AG09309 (cell line): Measurements from ENCODE around the gene C7orf25.

Experiments used
- DNase-seq: peaks from one replicate; pipeline ENCODE4 v3.0.0-alpha.2; 2010; ENCODE audit warnings: low read depth
- H3K4me3 ChIP-seq: 2 replicates; pipeline ENCODE4 v1.5.1; 2011; ENCODE audit warnings: mild to moderate bottlenecking, low read depth, low read length, moderate library complexity; ENCODE audit not compliant: control insufficient read depth
- CTCF ChIP-seq: IDR thresholded peaks from 2 replicates; pipeline ENCODE4 v1.5.1; 2011; ENCODE audit warnings: mild to moderate bottlenecking, low read depth, low read length, inconsistent platforms; ENCODE audit not compliant: insufficient read depth, control insufficient read depth; ENCODE audit errors: missing control alignments

Gene C7orf25

DNA sequence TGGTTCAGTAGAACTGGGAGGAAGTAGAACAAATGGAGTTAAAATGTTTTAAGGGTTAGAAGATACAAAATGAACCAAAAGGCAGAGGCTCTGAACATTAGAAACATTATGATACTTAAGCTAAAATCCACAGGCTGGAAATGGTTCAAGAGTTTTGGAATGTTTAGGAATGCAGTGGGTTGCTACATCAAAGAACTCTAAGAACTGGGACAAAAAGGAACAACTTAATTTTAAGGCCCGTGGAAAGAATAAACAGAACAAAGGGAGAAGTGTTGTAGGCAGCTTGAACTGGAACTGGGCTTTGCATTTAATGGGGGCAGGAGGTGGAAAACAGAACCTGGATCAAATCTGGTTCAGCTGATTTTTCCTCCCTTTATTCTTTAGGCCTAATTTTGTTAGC lies 3.5 kb upstream of the C7orf25 start:
- H3K4me3 ChIP-seq = no peak overlapping the region
- TF ChIP-seq CTCF = no peak
- no peak for DNase-seq

DNA sequence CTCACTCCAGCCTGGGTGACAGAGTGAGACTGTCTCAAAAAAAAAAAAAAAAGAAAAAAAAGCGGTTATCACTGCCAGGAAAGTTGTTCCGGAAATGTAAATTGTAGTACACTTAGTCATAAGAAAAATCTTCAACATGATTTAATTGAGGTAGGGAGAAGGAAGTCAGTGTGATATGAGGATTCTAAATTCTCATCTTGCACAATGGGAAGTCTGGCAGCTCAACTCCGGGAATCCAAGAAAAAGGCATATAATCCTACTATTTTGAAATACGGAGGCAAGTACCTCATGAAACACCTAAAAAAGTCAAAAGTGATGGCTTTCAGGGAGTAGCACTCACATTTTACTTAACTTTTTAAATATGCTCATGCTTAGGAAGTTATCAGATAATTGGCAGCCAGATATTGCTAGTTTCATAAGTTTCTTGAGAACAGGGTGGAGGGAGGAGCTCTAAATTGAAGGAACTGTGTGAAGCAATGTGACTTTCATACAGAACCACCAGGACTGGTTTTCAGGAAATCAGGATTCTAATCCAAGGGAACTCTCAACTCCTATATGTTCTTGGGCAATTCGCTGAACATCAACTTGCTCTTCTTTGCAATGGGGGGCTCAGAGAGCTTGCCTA lies 2.7 kb upstream of the C7orf25 start:
- no peak for TF ChIP-seq CTCF
- peak; percentile 68 for DNase-seq
- no peak overlapping the region for H3K4me3 ChIP-seq

DNA sequence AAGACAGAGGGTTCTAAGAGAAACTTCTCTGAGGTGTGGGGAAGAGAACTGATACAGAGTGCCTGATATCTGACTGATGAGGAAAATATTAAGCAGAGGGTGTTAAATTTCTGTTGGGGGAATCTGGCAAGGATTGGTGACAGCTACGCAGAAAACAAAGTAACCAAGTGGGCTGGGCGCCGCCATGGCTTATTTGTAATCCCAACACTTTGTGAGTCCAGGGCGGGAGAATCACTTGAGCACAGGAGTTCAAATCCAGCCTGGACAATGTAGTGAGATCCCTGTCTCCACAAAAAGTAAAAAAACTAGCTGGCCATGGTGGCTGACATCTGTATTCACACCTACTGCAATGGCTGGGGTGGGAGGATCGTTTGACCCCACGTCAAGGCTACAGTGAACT lies 2.1 kb upstream of the C7orf25 start:
- H3K4me3 ChIP-seq = no peak overlapping the region
- no peak for DNase-seq
- TF ChIP-seq CTCF = no peak

- no peak overlapping the region for H3K4me3 ChIP-seq
- DNase-seq = peak; percentile 48
- no peak for TF ChIP-seq CTCF
These were observed 1.7 kb upstream of the C7orf25 start for GRCh38 chr7:42913591-42913990.

DNA sequence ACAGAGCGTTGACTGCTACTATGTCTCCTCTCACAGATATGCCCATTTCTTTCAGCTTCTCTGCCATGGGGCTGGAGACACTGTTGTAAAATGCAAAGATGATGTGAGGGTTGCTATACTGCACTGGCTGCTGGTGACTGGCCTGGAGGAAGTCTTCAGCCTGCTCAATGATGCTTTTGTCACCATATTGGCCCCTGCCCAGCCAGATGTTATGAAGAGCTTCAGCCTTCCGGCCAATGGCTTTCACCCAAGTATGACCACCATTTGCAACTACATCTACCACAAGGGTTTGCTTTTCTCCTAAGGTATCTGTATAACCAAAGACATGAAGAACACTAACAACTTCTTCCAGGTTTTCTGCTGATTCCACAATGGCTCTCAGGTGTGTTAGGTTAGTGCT lies 1.6 kb downstream of the C7orf25 start:
- no peak overlapping the region for H3K4me3 ChIP-seq
- TF ChIP-seq CTCF = no peak
- DNase-seq = no peak

GRCh38 chr7:42907316-42907715 lies 4.6 kb downstream of the C7orf25 start:
- DNase-seq = no peak
- no peak overlapping the region for H3K4me3 ChIP-seq
- TF ChIP-seq CTCF = no peak

GRCh38 chr7:42906181-42906580 lies 5.7 kb downstream of the C7orf25 start:
- TF ChIP-seq CTCF = no peak
- H3K4me3 ChIP-seq = no peak overlapping the region
- no peak for DNase-seq
